ENCODE measurements around the gene VPS26B. TPM values are rescaled to one million over a fixed set of nuclear protein-coding genes. Genes with fewer than 3 reads are reported as not detected.
"Not testable (repeated sequence)": the region's sequence is repeated elsewhere in the genome, so short reads cannot be mapped to it uniquely, and the experiment has no call there.

VPS26B gene
- 26.9 and 28.6 TPM in 2 replicates for total RNA-seq

DNA sequence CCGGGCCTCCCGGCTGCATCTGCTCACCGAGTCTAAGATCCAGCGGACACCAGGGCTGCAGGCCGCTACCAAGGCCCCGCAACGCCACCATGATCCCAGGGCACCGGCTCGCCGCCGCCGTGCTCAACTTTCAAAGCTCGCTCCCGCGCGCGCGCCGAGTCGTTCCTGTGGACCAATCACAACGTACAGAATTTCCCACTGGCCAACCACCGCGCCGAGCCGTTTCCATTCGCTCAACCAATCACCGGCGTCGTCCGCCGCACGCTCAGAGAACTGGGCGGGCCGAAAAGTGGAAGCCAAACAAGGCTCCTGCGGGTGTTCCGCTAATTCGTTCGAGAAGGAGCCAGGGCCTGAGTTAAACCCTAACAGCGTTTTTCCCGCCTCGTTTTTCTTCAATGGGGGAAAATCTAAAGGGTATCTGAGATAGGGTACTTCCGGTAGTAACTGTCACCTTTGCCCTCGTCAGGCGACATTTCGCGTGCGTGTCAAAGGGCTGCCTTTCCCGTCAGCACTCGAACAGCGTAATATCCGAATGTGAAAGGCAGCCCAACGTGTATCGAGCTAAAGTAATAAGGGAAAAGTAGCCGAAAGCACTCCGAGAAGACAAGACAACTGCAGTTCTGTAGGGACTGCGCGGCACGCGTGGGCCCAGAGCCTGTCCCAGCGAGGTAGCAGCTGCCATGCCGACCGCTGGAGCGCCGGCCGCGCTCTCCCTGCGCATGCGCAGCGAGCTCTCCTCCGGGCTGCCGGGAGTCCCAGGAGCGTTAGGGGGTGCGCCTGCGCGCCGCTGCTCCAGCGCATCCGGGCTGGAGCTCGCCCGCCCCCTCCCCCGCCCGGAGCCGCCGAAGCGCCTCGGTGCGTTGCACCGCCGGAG lies at the start of gene VPS26B, which contains the start of gene NCAPD3:
Gene VPS26B, plus strand, starts transcription at position 836 of the 874 bp plus-strand sequence. CDS start 452 bp downstream, outside the sequence.
Gene NCAPD3, minus strand, starts transcription at position 132 of the 874 bp plus-strand sequence. Its CDS starts 41 bp downstream, at position 91.
- H3K36me3 ChIP-seq (ENCODE audit: control insufficient read depth, insufficient read depth, low read length): no peaks in the 10 kb centered on the region

GRCh38 chr11:134176284-134176683 lies 48.2 kb upstream of the VPS26B start:
- H3K27me3 ChIP-seq (ENCODE audit: control insufficient read depth, insufficient read depth, low read length): no peaks in the 10 kb centered on the region
- no peak for DNase-seq (ENCODE audit: low read depth)
- no peak overlapping the region for H3K4me3 ChIP-seq (ENCODE audit: low read depth, low read length)
- TF ChIP-seq, protein P1, sequence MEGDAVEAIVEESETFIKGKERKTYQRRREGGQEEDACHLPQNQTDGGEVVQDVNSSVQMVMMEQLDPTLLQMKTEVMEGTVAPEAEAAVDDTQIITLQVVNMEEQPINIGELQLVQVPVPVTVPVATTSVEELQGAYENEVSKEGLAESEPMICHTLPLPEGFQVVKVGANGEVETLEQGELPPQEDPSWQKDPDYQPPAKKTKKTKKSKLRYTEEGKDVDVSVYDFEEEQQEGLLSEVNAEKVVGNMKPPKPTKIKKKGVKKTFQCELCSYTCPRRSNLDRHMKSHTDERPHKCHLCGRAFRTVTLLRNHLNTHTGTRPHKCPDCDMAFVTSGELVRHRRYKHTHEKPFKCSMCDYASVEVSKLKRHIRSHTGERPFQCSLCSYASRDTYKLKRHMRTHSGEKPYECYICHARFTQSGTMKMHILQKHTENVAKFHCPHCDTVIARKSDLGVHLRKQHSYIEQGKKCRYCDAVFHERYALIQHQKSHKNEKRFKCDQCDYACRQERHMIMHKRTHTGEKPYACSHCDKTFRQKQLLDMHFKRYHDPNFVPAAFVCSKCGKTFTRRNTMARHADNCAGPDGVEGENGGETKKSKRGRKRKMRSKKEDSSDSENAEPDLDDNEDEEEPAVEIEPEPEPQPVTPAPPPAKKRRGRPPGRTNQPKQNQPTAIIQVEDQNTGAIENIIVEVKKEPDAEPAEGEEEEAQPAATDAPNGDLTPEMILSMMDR (IDR thresholded peaks at IDR 0.05; ENCODE audit: insufficient read depth, low read length, poor library complexity, severe bottlenecking): no peak
- H3K36me3 ChIP-seq (ENCODE audit: control insufficient read depth, insufficient read depth, low read length): peaks cover 4% of the 10 kb centered on the region

More for the DNA sequence above, at the start of gene VPS26B, which contains the start of gene NCAPD3:
- no peaks in the 10 kb centered on the region for H3K27me3 ChIP-seq (ENCODE audit: control insufficient read depth, insufficient read depth, low read length)
- H3K4me3 ChIP-seq (ENCODE audit: low read depth, low read length): peak within 1 kb of the TSS; percentile 73
- TF ChIP-seq, protein P1 (IDR thresholded peaks at IDR 0.05; ENCODE audit: insufficient read depth, low read length, poor library complexity, severe bottlenecking): no peak
- DNase-seq (ENCODE audit: low read depth): peak; percentile 77

GRCh38 chr11:134178032-134178674 lies 46.3 kb upstream of the VPS26B start:
- Histone ChIP-seq H3K4me3 (ENCODE audit: low read depth, low read length) (no peak overlapping the region), H3K36me3 (ENCODE audit: control insufficient read depth, insufficient read depth, low read length) (peaks cover 4% of the 10 kb centered on the region), H3K27me3 (ENCODE audit: control insufficient read depth, insufficient read depth, low read length) (no peaks in the 10 kb centered on the region)
- DNase-seq (ENCODE audit: low read depth): no peak
- TF ChIP-seq, protein P1 (IDR thresholded peaks at IDR 0.05; ENCODE audit: insufficient read depth, low read length, poor library complexity, severe bottlenecking): no peak

GRCh38 chr11:134181707-134182106 lies 42.8 kb upstream of the VPS26B start:
- DNase-seq (ENCODE audit: low read depth): no peak
- Histone ChIP-seq H3K36me3 (ENCODE audit: control insufficient read depth, insufficient read depth, low read length) (peaks cover 2% of the 10 kb centered on the region), H3K4me3 (ENCODE audit: low read depth, low read length) (no peak overlapping the region), H3K27me3 (ENCODE audit: control insufficient read depth, insufficient read depth, low read length) (no peaks in the 10 kb centered on the region)
- TF ChIP-seq, protein P1 (IDR thresholded peaks at IDR 0.05; ENCODE audit: insufficient read depth, low read length, poor library complexity, severe bottlenecking): no peak

DNA sequence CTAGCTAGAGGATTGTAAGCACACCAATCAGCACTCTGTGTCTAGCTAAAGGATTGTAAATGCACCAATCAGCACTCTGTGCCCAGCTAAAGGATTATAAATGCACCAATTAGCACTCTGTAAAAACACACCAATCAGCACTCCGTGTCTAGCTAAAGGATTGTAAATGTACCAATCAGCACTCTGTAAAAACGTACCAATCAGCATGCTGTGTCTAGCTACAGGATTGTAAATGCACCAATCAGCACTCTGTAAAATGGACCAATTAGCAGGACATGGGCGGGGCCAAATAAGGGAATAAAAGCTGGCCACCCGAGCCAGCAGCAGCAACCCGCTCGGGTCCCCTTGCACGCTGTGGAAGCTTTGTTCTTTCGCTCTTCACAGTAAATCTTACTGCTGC lies 36.4 kb upstream of the VPS26B start:
- not testable (repeated sequence) for H3K36me3 ChIP-seq (ENCODE audit: control insufficient read depth, insufficient read depth, low read length)

DNA sequence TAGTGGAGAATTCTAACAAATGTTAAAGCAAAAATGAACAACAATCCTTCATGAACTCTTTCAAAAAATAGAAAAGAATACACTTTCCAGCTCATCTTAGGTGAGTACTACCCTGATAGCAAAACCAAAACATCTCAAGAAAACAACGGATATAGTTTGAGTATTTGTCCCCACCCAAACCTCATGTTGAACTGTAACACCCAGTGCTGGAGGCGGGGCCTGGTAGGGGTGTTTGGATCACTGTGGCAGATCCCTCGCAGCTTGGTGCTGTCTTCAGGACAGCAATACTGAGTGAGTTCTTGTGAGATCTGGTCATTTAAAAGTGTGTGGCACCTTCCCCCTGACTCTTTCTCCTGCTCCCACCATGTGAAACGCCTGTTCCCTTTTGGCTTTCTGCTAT lies 27.7 kb upstream of the VPS26B start:
- Histone ChIP-seq H3K36me3 (ENCODE audit: control insufficient read depth, insufficient read depth, low read length) (no peaks in the 10 kb centered on the region), H3K4me3 (ENCODE audit: low read depth, low read length) (no peak overlapping the region), H3K27me3 (ENCODE audit: control insufficient read depth, insufficient read depth, low read length) (no peaks in the 10 kb centered on the region)
- TF ChIP-seq, protein P1 (IDR thresholded peaks at IDR 0.05; ENCODE audit: insufficient read depth, low read length, poor library complexity, severe bottlenecking): no peak
- no peak for DNase-seq (ENCODE audit: low read depth)

More for the DNA sequence above, 36.4 kb upstream of the VPS26B start:
- H3K27me3 ChIP-seq (ENCODE audit: control insufficient read depth, insufficient read depth, low read length); DNase-seq (ENCODE audit: low read depth); H3K4me3 ChIP-seq (ENCODE audit: low read depth, low read length): not testable (repeated sequence)
